Endothelial cell (in vitro differentiated cells): ENCODE data around the gene EPM2A. TPM values are rescaled to one million over a fixed set of nuclear protein-coding genes. Genes with fewer than 3 reads are reported as not detected.
A peak's percentile ranks its signal among the peaks of the same experiment; 100 is the strongest.

Experiments
- DNase-seq: peaks from one replicate; pipeline ENCODE4 v3.0.0; 2021; ENCODE audit warnings: low spot score
- H3K27ac Mint-ChIP-seq: one replicate; pipeline ENCODE4 v1.8.0; 2021; ENCODE audit warnings: mixed read lengths, inconsistent platforms; ENCODE audit not compliant: unreplicated experiment
- H3K27me3 Mint-ChIP-seq: one replicate; pipeline ENCODE4 v1.8.0; 2021; ENCODE audit warnings: mild to moderate bottlenecking, moderate library complexity, mixed read lengths, inconsistent platforms; ENCODE audit not compliant: unreplicated experiment
- H3K36me3 Mint-ChIP-seq: one replicate; pipeline ENCODE4 v1.8.0; 2021; ENCODE audit warnings: mild to moderate bottlenecking, low read depth, mixed read lengths, inconsistent platforms; ENCODE audit not compliant: unreplicated experiment
- H3K4me1 Mint-ChIP-seq: one replicate; pipeline ENCODE4 v1.8.0; 2021; ENCODE audit warnings: mild to moderate bottlenecking, mixed read lengths, inconsistent platforms; ENCODE audit not compliant: unreplicated experiment
- H3K4me3 Mint-ChIP-seq: one replicate; pipeline ENCODE4 v1.8.0; 2021; ENCODE audit warnings: mild to moderate bottlenecking, mixed read lengths, inconsistent platforms; ENCODE audit not compliant: unreplicated experiment
- H3K9me3 Mint-ChIP-seq: one replicate; pipeline ENCODE4 v1.8.0; 2021; ENCODE audit warnings: mixed read lengths, inconsistent platforms; ENCODE audit not compliant: unreplicated experiment
- total RNA-seq: library from RNA; stranded (reverse); fragmentation: NEBNext Ultra II Directional; extraction: Animal tissue kit (Norgen Biotek cat#: 25700); gene quantifications from one replicate; pipeline ENCODE4 v1.2.1, GENCODE V29; 2021; ENCODE audit not compliant: unreplicated experiment
- TF ChIP-seq, protein P1 (sequence below): fragments of 200-600 bp; sonication (generic); IDR thresholded peaks from one replicate; pipeline ENCODE4 v1.5.0; 2021; ENCODE audit warnings: antibody characterized with exemption; ENCODE audit not compliant: unreplicated experiment

The EPM2A gene
- total RNA-seq, 1 donor from 2014 or later = 6.1 TPM

DNA sequence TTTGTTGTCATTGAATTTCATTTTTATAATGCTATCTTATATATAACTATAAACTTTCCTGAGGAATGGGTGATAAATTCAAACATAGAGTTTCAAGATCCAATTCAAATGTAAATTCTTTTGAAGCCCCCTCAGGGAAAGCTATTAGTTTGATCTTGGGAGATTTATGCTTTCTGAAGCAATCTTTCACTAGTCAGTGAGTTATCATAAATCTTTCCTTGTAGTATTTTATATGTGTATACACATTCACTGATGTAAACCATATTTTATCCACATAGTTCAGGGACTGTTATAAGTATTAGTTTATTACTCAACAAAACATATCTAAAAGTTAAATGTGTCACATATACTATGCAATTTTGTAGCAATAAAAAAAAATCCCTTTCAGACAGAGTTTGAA, 2.9 kb upstream of the EPM2A start:
- Mint-ChIP-seq H3K27ac (no peak overlapping the region), H3K27me3 (peaks cover 9% of the 10 kb centered on the region), H3K4me3 (no peak overlapping the region), H3K36me3 (peaks cover 4% of the 10 kb centered on the region), H3K9me3 (no peaks in the 10 kb centered on the region), H3K4me1 (peaks cover 6% of the 10 kb centered on the region)
- TF ChIP-seq, protein P1, sequence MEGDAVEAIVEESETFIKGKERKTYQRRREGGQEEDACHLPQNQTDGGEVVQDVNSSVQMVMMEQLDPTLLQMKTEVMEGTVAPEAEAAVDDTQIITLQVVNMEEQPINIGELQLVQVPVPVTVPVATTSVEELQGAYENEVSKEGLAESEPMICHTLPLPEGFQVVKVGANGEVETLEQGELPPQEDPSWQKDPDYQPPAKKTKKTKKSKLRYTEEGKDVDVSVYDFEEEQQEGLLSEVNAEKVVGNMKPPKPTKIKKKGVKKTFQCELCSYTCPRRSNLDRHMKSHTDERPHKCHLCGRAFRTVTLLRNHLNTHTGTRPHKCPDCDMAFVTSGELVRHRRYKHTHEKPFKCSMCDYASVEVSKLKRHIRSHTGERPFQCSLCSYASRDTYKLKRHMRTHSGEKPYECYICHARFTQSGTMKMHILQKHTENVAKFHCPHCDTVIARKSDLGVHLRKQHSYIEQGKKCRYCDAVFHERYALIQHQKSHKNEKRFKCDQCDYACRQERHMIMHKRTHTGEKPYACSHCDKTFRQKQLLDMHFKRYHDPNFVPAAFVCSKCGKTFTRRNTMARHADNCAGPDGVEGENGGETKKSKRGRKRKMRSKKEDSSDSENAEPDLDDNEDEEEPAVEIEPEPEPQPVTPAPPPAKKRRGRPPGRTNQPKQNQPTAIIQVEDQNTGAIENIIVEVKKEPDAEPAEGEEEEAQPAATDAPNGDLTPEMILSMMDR = no peak
- no peak for DNase-seq

DNA sequence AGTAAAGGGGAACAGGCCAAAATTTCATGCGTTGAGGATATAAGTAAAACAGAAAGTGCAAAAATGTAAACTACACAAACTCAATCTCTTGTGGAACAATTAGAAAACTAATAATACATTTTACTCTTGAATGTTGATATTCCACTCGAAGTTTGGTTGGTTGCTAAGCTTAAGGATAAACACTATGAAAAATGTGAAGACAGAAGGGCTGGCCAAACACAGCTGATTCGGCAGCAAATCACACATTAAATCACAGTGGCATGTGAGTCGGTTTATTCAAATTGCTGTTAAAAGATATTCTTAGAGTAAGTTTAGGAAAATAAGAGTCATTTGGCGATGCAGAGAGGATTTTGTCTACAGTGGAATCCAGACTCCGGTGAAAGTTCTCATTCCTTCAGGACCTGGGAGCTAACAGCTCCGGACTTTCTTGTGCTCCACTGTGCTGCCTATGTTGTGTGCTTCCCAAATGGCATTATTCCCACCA, 1.4 kb upstream of the EPM2A start:
- Mint-ChIP-seq H3K4me3 (no peak overlapping the region), H3K4me1 (peaks cover 6% of the 10 kb centered on the region), H3K36me3 (peaks cover 4% of the 10 kb centered on the region), H3K9me3 (no peaks in the 10 kb centered on the region), H3K27me3 (peaks cover 9% of the 10 kb centered on the region), H3K27ac (no peak overlapping the region)
- TF ChIP-seq, protein P1 = no peak
- no peak for DNase-seq

DNA sequence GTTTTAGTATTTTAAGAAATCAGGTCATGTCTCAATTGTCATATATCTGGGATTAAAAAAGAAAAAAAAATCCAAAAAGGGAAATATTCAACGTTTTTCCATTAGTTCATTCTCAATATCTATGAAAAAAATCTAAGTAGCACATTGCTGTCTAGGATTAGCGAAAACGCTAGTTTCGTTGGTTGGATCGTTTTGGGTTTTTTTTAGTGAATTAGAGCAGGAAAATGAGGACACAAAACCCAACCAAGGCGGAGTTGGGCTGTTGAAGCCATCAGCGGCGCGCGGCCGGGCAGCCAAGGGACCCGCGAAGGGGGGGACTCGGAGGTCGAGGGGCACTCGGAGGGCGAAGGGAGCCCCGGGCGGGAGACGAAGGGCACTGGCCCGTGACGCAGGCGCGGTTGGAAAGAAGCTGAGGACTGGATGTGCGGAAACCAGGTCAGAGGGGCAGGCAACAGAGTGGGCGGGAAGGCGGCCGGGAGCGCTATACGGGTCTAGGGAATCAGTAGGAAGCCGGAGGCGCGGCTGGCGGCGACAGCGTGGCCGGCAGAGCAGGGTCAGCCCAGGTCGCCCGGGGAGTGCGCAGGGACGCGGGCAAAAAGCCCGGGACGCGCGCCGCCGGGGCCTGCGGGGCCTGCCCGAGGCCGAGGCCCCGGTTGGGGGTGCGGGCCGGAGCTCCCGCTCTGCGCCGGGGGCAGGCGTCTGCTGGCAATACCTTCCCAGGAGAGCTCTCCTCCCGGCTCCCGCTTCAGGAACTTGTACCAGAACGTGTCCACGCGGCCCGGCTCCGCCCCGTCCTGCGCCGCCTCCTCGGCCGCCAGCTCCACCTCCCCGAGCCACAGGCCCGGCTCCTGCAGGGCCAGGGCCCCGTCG, 599 bp downstream of the EPM2A start:
- DNase-seq = peak; percentile 90
- peaks cover 6% of the 10 kb centered on the region for H3K4me1 Mint-ChIP-seq
- peaks cover 11% of the 10 kb centered on the region for H3K36me3 Mint-ChIP-seq
- H3K27ac Mint-ChIP-seq = peak overlapping the region; percentile 93
- H3K27me3 Mint-ChIP-seq = peaks cover 10% of the 10 kb centered on the region
- peaks cover 5% of the 10 kb centered on the region for H3K9me3 Mint-ChIP-seq
- H3K4me3 Mint-ChIP-seq = peak overlapping the region; percentile 97
- TF ChIP-seq, protein P1 = no peak

DNA sequence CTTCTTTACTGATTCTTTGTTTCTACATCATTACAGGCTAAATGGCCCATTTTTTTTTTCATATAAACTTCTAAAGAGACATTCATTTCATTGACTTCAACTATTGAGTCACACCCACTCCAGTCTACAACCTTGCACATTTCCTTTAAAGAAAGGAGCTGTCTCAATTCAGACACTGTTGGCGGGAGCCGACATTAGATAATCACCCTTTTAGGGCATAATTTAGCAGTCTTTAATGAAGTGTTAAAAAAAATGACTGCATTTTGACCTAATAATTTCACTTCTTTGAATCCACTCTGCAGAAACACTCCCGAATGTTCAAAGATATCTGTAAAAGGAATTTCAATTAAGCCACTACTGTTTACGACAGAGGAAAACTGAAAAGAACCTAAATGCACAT, 1.5 kb downstream of the EPM2A start:
- TF ChIP-seq, protein P1 = no peak
- Mint-ChIP-seq H3K4me1 (peaks cover 6% of the 10 kb centered on the region), H3K9me3 (peaks cover 6% of the 10 kb centered on the region), H3K4me3 (no peak overlapping the region), H3K36me3 (peaks cover 14% of the 10 kb centered on the region), H3K27ac (no peak overlapping the region), H3K27me3 (peaks cover 10% of the 10 kb centered on the region)
- DNase-seq = no peak

DNA sequence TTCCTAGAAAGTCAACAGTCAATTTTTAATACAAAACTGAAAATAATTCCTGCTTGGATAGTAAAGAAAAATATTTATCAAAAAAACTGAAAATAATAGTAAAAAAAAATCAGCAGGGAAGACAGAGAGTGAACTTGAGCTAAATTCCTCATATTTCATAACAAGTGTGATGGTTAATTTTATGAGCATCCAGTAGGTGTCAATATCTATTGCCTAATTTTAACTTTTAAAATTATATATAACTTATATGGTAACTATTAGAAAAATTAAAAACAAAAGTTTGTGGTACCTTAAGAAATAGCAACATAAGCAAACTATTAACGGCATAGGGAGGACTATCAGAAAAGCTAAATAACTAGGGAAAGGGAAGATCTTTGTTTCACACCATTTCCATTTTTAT, 2.1 kb downstream of the EPM2A start:
- Mint-ChIP-seq H3K27ac (no peak overlapping the region), H3K9me3 (peaks cover 10% of the 10 kb centered on the region), H3K4me1 (peaks cover 6% of the 10 kb centered on the region), H3K27me3 (peaks cover 10% of the 10 kb centered on the region), H3K36me3 (peaks cover 17% of the 10 kb centered on the region), H3K4me3 (no peak overlapping the region)
- TF ChIP-seq, protein P1 = no peak
- no peak for DNase-seq
